Liver (tissue), 9 donors: ENCODE data around the gene IGSF8. TPM values are rescaled to one million over a fixed set of nuclear protein-coding genes. Genes with fewer than 3 reads are reported as not detected.

ENCODE experiments used
- DNase-seq: peaks from one replicate; pipeline ENCODE4 v3.0.0-alpha.2; 2017; ENCODE audit warnings: low spot score
- H3K27ac ChIP-seq, 2 donors: one replicate each; pipeline ENCODE4 v1.7.0; 2013; ENCODE audit warnings: inconsistent platforms in 2 of 2, low read length in 2 of 2, control low read depth in 1 of 2, low read depth in 1 of 2, mild to moderate bottlenecking in 1 of 2
- H3K27me3 ChIP-seq, 4 donors: one replicate each; pipeline versions ENCODE4 v1.6.1 to v1.7.0; 2013; ENCODE audit warnings: low read length in 3 of 4, inconsistent platforms in 1 of 4, mild to moderate bottlenecking in 1 of 4, moderate library complexity in 1 of 4; ENCODE audit not compliant: control insufficient read depth in 4 of 4, insufficient read depth in 4 of 4
- H3K36me3 ChIP-seq, 4 donors: one replicate each; pipeline versions ENCODE4 v1.6.1 to v1.7.0; 2013; ENCODE audit warnings: low read length in 3 of 4, mild to moderate bottlenecking in 3 of 4, low read depth in 1 of 4, moderate library complexity in 1 of 4; ENCODE audit not compliant: control insufficient read depth in 4 of 4, insufficient read depth in 3 of 4
- H3K4me1 ChIP-seq, 4 donors: one replicate each; pipeline versions ENCODE4 v1.6.1 to v1.7.0; 2013; ENCODE audit warnings: low read length in 3 of 4, mild to moderate bottlenecking in 3 of 4, moderate library complexity in 1 of 4; ENCODE audit not compliant: control insufficient read depth in 4 of 4, insufficient read depth in 4 of 4
- H3K4me3 ChIP-seq, 3 donors: one replicate each; pipeline versions ENCODE4 v1.6.1 to v1.7.0; 2013; ENCODE audit warnings: low read length in 3 of 3, control low read depth in 1 of 3, low read depth in 1 of 3, mild to moderate bottlenecking in 1 of 3
- H3K9ac ChIP-seq, 2 donors: one replicate each; pipeline ENCODE4 v1.7.0; 2013; ENCODE audit warnings: low read length in 2 of 2, mild to moderate bottlenecking in 2 of 2, moderate library complexity in 2 of 2, control low read depth in 1 of 2, low read depth in 1 of 2
- H3K9me3 ChIP-seq, 4 donors: one replicate each; pipeline versions ENCODE4 v1.6.1 to v1.7.0; 2013; ENCODE audit warnings: low read length in 3 of 4; ENCODE audit not compliant: control insufficient read depth in 4 of 4
- ATF3 ChIP-seq: IDR thresholded peaks from 2 replicates; pipeline ENCODE4 v1.6.1; 2016; ENCODE audit warnings: antibody characterized with exemption
- CTCF ChIP-seq: fragments of 150-350 bp; IDR thresholded peaks from 2 replicates; pipeline ENCODE4 v1.5.1; 2017; ENCODE audit warnings: improper control_type of control experiment, low read depth, low read length; ENCODE audit not compliant: missing input control
- FOXA2 ChIP-seq: IDR thresholded peaks from 2 replicates; pipeline ENCODE4 v1.6.1; 2016; ENCODE audit warnings: antibody characterized with exemption
- GABPA ChIP-seq, 2 donors: IDR thresholded peaks in 1 of 2; conservative IDR thresholded peaks in 1 of 2; 2 replicates each; pipeline ENCODE4 v1.6.1; 2016; ENCODE audit warnings: antibody characterized with exemption in 2 of 2, mild to moderate bottlenecking in 1 of 2, moderate library complexity in 1 of 2
- HNF4A ChIP-seq, 2 donors: conservative IDR thresholded peaks; 2 replicates each; pipeline ENCODE4 v1.6.1; 2016; ENCODE audit warnings: antibody characterized with exemption in 2 of 2, mild to moderate bottlenecking in 2 of 2
- HNF4G ChIP-seq: IDR thresholded peaks from 2 replicates; pipeline ENCODE4 v1.6.1; 2016; ENCODE audit warnings: antibody characterized with exemption
- JUND ChIP-seq, 2 donors: IDR thresholded peaks; 2 replicates each; pipeline ENCODE4 v1.6.1; 2016; ENCODE audit warnings: antibody characterized with exemption in 2 of 2
- NR2F2 ChIP-seq: IDR thresholded peaks from 2 replicates; pipeline ENCODE4 v1.6.1; 2016; ENCODE audit warnings: antibody characterized with exemption
- RAD21 ChIP-seq, 2 donors: IDR thresholded peaks; 2 replicates each; pipeline ENCODE4 v1.6.1; 2016; ENCODE audit warnings: antibody characterized with exemption in 2 of 2, mild to moderate bottlenecking in 2 of 2
- RXRA ChIP-seq, 2 donors: IDR thresholded peaks; 2 replicates each; pipeline ENCODE4 v1.6.1; 2017 to 2018; ENCODE audit warnings: antibody characterized with exemption in 2 of 2, mild to moderate bottlenecking in 1 of 2
- SP1 ChIP-seq: IDR thresholded peaks from 2 replicates; pipeline ENCODE4 v1.6.1; 2018; ENCODE audit warnings: antibody characterized with exemption, mild to moderate bottlenecking
- TAF1 ChIP-seq: conservative IDR thresholded peaks from 2 replicates; pipeline ENCODE4 v1.6.1; 2016; ENCODE audit warnings: antibody characterized with exemption, mild to moderate bottlenecking
- YY1 ChIP-seq: IDR thresholded peaks from 2 replicates; pipeline ENCODE4 v1.6.1; 2016; ENCODE audit warnings: antibody characterized with exemption, mild to moderate bottlenecking
- WGBS: extraction: QIAGEN DNeasy Blood & Tissue Kit; methylation state at CpG from one replicate; pipeline ENCODE4 v1.1.7; 2013; 5-methylcytosine and 5-hydroxymethylcytosine counted together
- polyA plus RNA-seq, 2 donors: library from polyadenylated mRNA; stranded (reverse) in 1 of 2; unstranded in 1 of 2; fragments of 200-250 nt in 1 of 2; fragments of >200 nt in 1 of 2; fragmentation: Nextera tagmentation in 1 of 2; extraction: Ambion mirVana in 1 of 2; gene quantifications; one replicate each; pipeline versions ENCODE4 v1.2.1 to v1.2.3, GENCODE V29; 2013 to 2015
- total RNA-seq, 2 donors: library from RNA; depleted of rRNA; stranded (reverse); fragments of >200 nt; gene quantifications; one replicate each; pipeline ENCODE4 v1.2.3, GENCODE V29; 2014
- TF ChIP-seq, protein P1 (sequence below): IDR thresholded peaks from 2 replicates; pipeline ENCODE4 v1.6.1; 2016; ENCODE audit warnings: antibody characterized with exemption
- donor health status: healthy.
- donor health status: healthy.
- donor health status: healthy.
- donor health status: healthy.
- donor health status: healthy.

The IGSF8 gene
- total and polyA plus RNA-seq, 4 donors, result 9.8 to 24.3 (median 20.3) TPM

- no peak for DNase-seq
- Histone ChIP-seq H3K27me3 (no peaks in the 10 kb centered on the region), H3K9me3 (no peaks in the 10 kb centered on the region), H3K4me1 (peaks cover 0 to 6% (median 3%) of the 10 kb centered on the region in 4 donors), H3K9ac (no peak overlapping the region), H3K27ac (no peak overlapping the region), H3K36me3 (no peaks in the 10 kb centered on the region), H3K4me3 (no peak overlapping the region)
- TF ChIP-seq RXRA (IDR thresholded peaks at IDR 0.05) (no peak), JUND (IDR thresholded peaks at IDR 0.05) (no peak), YY1 (no peak), HNF4G (no peak), RAD21 (IDR thresholded peaks at IDR 0.05) (no peak), SP1 (no peak), CTCF (no peak), TAF1 (no peak)
- WGBS, result 65% methylated on average over 6 of the region's 6 CpGs
Measured at GRCh38 chr1:160066829-160067745, 31.3 kb downstream of the IGSF8 start.

DNA sequence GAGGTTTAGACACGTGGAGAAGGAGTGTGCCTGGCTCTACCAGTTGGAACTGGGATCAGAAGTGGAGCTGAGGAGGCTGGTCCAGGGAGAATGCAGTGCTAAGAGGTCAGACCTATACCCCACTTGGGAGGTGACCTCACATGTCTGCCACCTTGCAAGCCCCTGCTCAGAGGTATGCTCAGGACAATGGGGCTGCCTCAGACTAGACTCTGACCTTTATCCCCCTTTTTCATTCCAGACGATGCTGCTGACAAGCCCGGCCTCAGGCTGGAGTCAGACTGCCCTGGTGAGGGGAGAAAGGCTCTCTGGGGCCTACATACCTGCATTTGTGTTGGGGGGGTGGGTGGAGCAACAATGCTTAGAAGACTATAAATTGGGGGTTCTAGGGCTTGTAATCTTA lies 33.7 kb downstream of the IGSF8 start:
- Histone ChIP-seq H3K4me1 (no peaks in the 10 kb centered on the region), H3K27me3 (no peaks in the 10 kb centered on the region), H3K27ac (no peak overlapping the region), H3K4me3 (no peak overlapping the region), H3K9ac (no peak overlapping the region), H3K36me3 (no peaks in the 10 kb centered on the region), H3K9me3 (no peaks in the 10 kb centered on the region)
- no peak for DNase-seq
- TF ChIP-seq CTCF, result no peak
- no peak for TF ChIP-seq RXRA (IDR thresholded peaks at IDR 0.05)
- no peak for TF ChIP-seq ATF3
- no peak for TF ChIP-seq HNF4A (conservative IDR thresholded peaks at IDR 0.05)
- no peak for TF ChIP-seq GABPA (IDR thresholded peaks at IDR 0.05 in 1 of 2, conservative IDR thresholded peaks at IDR 0.05 in 1 of 2)
- no peak for TF ChIP-seq FOXA2
- TF ChIP-seq, protein P1, sequence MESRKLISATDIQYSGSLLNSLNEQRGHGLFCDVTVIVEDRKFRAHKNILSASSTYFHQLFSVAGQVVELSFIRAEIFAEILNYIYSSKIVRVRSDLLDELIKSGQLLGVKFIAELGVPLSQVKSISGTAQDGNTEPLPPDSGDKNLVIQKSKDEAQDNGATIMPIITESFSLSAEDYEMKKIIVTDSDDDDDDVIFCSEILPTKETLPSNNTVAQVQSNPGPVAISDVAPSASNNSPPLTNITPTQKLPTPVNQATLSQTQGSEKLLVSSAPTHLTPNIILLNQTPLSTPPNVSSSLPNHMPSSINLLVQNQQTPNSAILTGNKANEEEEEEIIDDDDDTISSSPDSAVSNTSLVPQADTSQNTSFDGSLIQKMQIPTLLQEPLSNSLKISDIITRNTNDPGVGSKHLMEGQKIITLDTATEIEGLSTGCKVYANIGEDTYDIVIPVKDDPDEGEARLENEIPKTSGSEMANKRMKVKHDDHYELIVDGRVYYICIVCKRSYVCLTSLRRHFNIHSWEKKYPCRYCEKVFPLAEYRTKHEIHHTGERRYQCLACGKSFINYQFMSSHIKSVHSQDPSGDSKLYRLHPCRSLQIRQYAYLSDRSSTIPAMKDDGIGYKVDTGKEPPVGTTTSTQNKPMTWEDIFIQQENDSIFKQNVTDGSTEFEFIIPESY, result no peak
- TF ChIP-seq NR2F2, result no peak
- TF ChIP-seq JUND (IDR thresholded peaks at IDR 0.05), result no peak
- 70% methylated on average over 3 of the region's 3 CpGs for WGBS
